Left ventricle myocardium superior (tissue), 1 donor: ENCODE measurements around the gene PKDCC. TPM values are rescaled to one million over a fixed set of nuclear protein-coding genes. Genes with fewer than 3 reads are reported as not detected.

ENCODE experiments used
- ATAC-seq: fragments of 200-7000 bp; cut with Tn5 transposase; one replicate; pipeline ENCODE4 v1.9.1; 2020; ENCODE audit warnings: mild to moderate bottlenecking, moderate library complexity
- DNase-seq: peaks from one replicate; pipeline ENCODE4 v3.0.0-alpha.2; 2020
- intact Hi-C: fragments of 100-400 bp; cut with micrococcal nuclease; formaldehyde crosslinking; loops from one replicate; pipeline ENCODE4 v1.11.0; 2022
- long read RNA-seq: library from polyadenylated mRNA; unstranded; transcript quantifications from one replicate; pipeline ENCODE4 v2.0.0, GENCODE V29; 2021
- total RNA-seq: library from RNA; stranded (reverse); fragmentation: NEBNext Ultra II Directional; extraction: Animal tissue kit (Norgen Biotek cat#: 25700); gene quantifications from one replicate; pipeline ENCODE4 v1.2.1, GENCODE V29; 2021
- donor health status: DM: no; HTN: yes; CAD: no; lungs with severe emphysema.

The PKDCC gene, protein sequence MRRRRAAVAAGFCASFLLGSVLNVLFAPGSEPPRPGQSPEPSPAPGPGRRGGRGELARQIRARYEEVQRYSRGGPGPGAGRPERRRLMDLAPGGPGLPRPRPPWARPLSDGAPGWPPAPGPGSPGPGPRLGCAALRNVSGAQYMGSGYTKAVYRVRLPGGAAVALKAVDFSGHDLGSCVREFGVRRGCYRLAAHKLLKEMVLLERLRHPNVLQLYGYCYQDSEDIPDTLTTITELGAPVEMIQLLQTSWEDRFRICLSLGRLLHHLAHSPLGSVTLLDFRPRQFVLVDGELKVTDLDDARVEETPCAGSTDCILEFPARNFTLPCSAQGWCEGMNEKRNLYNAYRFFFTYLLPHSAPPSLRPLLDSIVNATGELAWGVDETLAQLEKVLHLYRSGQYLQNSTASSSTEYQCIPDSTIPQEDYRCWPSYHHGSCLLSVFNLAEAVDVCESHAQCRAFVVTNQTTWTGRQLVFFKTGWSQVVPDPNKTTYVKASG
- total RNA-seq, result 77.1 TPM
- long read RNA-seq, transcript PKDCC-201 (7 exons, 2,502 nt), result major isoform, 62 of 114 reads
- long read RNA-seq, partial matches to known transcripts, result 25 of 114 reads
- long read RNA-seq, other reads (novel, unspliced or antisense), result 27 of 114 reads

DNA sequence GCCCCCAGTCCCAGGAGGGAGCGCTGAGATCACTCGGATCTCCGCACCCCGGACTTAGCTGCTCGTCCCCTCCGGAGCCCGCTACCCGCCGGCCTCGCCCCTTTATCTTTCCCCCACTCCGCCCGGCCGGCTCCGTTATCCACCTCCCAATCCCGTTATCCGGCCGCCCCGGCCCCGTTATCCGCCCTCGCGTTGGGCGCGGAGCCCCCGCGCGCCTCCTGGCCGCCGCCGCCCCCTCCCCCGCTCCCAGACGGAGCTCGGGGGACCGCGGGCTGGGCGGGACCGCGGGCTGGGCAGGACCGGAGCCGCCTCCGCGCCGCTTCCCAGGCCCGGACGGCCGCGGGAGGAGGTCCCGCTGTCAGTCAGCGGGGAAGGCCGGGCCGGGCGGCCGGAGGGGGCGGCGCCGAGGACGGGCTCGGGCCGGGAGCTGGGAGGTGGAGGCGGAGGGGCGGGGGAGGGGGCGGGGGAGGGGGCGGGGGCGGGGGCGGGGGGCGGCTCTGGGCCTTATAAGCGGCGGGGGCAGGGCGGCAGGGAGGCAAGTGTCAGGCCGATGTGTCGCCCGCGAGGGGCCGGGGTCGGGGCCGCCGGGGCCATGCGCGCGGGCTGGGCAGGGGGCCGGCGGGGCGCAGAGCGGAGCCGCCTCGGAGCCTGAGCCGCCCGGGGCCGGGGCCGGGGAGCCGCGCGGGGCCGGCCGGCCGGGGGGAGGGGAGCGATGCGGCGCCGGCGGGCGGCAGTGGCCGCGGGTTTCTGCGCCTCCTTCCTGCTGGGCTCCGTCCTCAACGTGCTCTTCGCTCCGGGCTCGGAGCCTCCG, at the start of gene PKDCC:
Gene PKDCC, plus strand, starts transcription at position 534 of the 811 bp plus-strand sequence. Its CDS starts 179 bp downstream, at position 713.
- ATAC-seq (peak; percentile 87), DNase-seq (peak; percentile 94)
- intact Hi-C loops, result no loop called here

DNA sequence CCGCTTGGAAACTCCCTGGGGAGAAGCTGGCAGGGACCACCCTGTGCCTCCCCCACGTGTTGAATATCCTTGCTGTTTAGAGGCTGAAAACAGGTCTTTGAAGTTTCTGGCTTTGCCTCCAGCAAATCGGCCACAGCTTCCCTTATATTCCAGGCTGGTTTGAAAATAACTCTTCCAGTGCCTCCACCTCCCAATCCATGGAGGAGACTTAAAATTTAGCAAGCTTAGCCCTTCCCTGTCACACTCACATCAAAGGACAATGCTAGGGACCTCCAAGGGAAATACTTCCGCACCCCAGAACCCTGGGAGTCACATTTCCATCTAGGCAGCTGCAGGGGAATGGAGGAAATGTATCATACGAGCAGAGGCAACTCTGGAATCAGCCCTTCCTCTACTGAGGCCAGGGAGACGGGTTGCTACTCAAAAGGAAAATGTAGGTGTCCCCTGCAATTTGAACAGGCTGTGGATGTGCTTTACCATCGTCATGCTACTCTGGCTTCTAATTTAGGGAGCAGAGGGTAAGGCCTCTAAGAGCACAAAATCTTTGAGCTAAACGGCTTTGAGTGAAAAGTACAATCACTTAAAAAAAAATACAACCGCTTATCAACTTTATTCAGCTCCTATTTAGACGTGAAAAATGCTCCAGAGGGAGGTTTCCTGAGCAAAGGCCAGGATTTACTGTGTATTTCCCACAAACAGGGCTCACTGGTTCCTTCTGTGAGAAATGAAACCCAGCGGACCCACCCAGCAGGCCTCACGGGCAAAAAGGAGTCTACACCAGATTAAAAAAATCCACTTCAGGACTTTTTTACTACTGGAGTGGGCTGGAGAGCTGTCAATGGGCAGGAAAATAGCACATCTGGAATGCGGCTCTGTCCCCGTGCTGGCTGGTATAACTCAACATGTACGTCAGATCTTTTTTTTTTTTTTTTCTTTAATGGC, 49.4 kb upstream of the PKDCC start:
- ATAC-seq (peak; percentile 81), DNase-seq (peak; percentile 35)
- intact Hi-C loops, result no loop called here

DNA sequence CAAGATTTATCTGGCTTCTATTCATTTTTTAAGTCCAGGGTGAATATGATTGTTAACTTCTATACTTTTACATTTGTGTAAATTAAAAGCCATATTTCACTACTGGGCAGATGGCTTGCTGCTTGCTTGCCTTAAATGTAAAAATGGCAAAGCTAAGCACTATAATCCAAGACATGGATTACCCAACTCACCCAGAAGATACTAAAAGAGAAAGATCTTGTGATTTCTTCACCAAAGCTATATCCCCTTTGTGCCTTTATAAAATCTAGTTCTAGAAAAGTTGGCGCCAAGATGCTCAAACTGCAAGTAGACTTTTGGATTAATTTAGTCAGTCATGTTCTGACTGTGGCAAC, 48.7 kb upstream of the PKDCC start:
- ATAC-seq (peak; percentile 51), DNase-seq (no peak)
- intact Hi-C loops, result no loop called here

DNA sequence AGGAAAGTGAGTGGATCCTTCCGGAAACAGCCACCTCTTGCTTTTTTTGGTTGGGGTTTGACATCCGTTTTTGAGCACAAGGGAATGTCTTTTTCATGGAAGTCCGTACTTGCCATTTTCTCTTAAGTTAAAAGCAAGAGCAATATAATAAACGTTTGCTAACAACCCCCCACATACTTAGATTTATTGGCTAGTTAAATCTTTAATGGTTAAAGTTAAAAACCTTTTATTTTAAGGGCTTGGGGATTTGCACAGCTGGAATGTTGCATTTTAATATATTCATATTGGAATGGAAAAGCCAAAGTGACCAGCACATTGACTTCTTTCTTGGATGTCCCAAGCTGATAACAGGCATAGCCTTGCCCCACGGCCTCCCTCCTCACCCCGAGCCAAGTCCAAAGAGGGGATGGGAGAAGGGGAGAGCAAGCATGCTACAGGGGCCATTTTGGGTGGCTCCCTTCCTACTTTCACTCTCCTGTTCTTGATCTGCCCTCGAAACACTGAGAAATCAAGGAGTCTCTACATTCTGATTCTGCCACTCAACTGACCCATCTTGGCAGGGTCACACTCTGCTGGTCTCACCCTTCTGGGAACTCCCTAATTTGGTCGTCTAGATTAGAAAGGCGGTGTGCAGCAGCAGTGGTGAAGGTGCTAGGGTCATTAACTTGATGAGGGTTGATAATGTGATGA, 48.1 kb upstream of the PKDCC start:
- DNase-seq (no peak), ATAC-seq (no peak)
- intact Hi-C loops, result no loop called here

DNA sequence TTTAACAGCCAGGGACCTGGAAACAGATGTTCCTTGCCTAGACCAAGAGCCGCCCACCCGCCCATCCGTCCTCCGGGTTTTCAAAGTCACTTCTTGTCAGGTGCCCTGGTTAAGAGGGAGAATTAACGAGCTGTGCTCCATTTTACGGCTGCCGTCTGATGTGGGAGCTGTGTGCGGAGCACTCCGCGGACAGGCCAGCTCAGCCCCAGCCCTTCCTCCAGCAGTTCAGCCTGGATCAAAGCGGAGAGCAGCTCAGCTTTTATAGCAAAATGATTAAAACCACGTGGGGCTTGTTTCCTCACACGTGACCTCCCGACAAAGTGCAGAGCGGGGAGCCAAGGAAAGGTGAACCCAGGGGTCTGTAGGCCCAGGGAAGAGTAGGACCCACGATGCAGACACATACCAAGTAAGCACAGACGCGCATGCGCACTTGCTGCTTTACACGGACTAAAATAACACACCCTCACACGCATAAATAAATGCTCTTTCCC, 46.1 kb upstream of the PKDCC start:
- ATAC-seq (no peak), DNase-seq (no peak)
- intact Hi-C loops, result no loop called here

DNA sequence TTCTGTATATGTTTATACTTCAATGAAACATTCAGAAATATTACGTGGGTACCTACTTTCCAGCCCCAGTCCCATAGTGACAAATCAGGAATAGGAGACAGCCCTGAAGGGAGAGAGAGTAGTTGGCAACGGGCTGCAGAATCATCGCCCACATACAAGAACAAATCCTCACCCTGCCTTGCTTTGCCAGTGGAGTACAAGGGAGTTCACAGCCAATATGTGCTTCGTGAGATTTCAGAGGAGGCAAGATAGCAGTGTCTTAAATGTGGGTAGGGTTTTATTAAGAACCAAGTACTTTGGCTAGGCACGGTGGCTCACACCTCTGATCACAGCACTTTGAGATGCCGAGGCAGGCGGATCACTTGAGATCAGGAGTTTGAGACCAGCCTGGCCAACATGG, 40.3 kb upstream of the PKDCC start:
- DNase-seq (no peak), ATAC-seq (no peak)
- intact Hi-C loops, result no loop called here

DNA sequence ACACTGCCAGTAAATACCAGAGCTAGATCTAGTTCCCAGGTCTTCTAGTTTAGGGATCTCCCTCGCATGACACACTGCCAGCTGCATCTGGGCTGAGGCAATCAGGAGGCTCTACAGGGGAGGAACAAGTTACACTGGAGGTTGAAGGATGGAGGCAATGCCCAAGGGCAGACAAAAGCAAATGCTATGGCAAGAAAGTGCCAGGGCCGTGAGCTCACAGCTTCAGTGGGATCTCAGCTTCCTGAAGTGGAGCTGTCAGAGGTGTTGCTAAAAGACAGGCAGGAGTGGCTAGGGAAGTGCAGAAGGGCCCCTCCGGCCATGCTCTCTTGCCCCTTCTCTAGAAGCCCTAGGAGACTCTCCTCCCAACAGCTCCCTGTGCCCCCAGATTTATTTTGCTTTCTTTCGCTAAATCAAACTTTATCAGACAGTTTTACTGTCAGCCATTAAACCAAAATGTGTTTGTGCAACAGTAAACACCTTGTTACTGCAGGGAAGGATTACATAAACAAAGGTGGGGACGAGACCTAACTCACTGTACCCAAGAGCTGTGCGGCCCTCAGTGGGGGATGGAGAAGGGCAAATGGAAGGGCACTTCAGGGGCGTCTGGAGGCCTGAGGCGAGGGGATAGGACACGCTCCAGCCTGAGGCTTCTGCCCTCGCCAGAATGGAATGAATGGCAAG, 39.4 kb upstream of the PKDCC start:
- ATAC-seq (peak; percentile 37), DNase-seq (no peak)
- intact Hi-C loops, result no loop called here

DNA sequence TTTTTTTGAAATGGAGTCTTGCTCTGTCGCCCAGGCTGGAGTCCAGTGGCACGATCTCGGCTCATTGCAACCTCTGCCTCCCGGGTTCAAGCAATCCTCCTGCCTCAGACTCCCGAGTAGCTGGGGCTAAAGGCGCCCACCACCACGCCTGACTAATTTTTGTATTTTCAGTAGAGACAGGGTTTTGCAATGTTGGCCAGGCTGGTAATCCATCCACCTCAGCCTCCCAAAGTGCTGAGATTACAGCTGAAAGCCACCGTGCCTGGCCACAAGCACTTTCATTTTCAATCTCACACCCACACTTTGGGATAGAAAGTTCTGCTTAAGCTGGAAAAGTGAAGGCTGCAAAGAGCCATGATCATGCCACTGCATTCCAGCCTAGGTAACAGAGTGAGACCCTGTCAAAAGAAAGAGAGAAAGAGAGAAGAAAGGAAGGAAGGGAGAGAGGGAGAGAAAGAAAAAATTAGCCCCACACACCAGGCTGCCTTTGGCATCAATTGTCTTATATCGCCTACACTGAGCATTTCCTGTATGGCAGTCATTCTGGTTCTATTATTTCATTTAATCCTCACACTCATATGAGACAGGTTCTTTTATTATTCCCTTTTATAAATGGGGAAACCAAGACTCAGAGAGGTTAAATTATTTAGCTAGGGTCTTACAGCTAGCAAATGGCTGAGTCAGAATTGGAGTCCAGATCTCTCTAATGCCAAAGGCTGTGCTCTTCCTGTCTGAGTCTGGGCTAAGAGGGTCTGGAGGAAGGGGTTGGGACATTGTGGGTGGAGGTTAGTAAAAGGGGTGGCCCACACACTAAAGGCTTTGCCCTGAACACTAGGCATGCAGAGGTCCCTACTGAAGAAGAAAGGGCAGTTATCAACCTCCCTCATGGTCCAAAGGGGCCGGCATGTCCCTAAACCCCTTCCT, 37.9 kb upstream of the PKDCC start:
- DNase-seq, result no peak
- no peak for ATAC-seq
- intact Hi-C loops, result no loop called here

DNA sequence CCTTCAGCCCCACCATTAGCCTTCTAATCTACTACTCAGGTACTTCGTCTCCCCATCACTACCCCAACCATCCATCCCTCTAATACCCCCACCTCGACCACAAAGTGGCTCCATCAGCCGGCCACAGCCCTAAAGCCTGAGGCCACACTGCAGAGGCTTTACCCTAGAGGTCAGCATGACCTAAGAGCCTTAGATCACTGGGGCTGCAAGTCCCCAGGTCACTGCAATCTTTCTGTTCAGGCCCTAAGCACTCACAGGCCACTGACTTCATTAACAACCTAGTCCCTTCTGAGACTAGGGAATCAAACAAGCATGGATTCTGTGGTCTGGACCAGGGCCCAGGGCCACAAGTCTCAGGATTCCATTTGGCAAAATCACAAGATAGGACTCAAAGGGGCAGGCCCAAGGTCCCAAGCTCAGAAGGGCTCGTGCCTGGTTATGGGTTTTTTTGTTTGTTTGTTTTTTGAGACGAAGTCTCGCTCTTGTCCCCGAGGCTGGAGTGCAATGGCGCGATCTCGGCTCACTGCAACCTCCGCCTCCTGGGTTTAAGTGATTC, 37.0 kb upstream of the PKDCC start:
- ATAC-seq (peak; percentile 25), DNase-seq (no peak)
- intact Hi-C loops, result no loop called here

DNA sequence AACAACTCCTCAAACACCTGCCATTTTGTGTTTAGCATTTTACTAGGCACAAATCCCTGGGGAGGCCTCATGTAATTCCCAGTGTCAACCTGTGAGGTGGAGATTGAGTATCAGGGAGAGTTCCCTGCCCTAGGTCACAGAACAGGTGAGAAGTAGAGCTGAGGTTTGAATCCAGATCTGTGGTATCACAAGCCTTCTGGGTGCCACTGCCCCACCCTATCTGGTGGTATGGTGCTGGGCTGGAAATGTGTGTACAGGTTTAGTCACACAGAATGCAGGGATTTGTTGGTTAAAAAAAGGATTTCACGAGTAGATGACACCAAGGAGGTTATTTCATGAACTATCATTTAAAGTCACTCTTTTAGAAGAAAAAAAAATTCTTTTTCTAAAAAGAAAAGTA, 35.7 kb upstream of the PKDCC start:
- ATAC-seq (no peak), DNase-seq (no peak)
- intact Hi-C loops, result no loop called here

DNA sequence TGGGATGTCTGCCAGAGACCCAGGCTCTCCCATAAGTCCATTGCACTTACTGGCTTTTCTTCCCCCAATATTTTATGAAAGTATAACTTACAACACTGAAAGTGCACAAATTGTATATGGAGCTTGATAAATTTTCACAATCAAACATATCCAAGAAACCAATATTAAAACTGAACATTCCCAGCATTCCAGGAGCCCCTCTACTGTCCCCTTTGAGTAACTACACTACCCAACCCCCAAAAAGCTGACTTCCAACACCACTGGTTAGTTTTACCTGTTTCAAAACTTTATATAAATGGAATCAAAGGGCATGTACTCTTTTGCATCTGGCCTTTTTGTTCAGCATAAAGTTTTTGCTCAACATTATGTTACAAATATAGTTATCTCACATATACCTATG, 35.2 kb upstream of the PKDCC start:
- no peak for ATAC-seq
- DNase-seq, result no peak
- intact Hi-C loops, result no loop called here

DNA sequence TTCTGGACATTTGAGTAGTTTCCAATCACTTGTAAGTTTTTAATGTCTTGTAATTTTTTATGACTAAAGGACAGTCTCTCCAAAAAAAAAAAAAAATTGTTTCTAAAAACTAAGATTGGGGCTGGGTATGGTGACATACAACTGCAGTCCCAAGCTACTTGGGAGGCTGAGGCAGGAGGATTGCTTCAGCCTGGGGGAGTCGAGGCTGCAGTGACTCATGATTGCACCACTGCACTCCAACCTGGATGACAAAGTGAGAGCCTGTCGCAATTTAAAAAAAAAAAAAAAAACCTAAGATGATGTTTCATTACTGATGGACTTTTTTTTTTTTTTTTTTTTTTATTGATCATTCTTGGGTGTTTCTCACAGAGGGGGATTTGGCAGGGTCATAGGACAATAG, 34.4 kb upstream of the PKDCC start:
- DNase-seq (no peak), ATAC-seq (no peak)
- intact Hi-C loops, result no loop called here

DNA sequence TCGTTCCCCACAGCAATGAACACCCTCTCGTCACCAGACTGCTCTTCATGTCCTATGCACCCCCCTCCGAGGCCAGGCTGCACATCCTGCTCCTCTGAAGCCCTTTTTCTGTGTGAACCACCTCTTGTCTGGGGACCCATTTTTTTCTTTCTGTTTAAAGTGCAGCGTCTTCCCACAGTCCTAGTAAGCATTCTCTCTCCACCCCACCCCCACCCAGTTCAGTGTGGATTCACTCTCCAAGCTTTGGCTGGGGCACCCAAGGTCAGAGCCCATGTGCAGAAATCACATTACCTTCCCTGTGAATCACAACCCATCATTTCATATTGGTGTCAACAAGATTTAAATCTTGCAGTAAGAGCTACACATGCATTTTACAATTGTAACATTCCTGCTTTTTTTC, 26.4 kb upstream of the PKDCC start:
- intact Hi-C loops, result no loop called here
- peak; percentile 42 for DNase-seq
- ATAC-seq, result peak; percentile 57

DNA sequence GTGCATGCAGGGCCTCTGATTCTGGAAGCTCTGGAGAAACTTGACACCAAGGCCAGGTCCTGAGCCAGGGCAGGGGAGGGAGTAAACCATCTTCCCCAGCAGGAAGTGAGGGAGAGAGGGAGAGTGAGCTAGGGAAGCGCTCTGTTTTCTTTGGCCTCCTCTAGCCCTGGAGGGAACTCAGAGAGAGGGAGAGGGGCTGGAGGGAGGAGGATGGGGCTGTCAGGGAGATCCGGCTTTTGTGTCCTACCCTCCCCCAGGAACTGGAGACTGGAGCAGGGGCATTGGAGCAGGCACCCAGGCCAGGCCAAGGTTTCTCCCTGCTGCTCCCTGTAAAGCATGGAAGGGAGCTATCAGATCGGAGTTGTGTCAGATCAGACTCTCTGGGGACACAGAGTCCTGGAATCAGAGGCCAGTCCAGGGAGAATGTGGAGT, 22.7 kb upstream of the PKDCC start:
- intact Hi-C loops, result no loop called here
- ATAC-seq, result peak; percentile 86
- DNase-seq, result peak; percentile 41

DNA sequence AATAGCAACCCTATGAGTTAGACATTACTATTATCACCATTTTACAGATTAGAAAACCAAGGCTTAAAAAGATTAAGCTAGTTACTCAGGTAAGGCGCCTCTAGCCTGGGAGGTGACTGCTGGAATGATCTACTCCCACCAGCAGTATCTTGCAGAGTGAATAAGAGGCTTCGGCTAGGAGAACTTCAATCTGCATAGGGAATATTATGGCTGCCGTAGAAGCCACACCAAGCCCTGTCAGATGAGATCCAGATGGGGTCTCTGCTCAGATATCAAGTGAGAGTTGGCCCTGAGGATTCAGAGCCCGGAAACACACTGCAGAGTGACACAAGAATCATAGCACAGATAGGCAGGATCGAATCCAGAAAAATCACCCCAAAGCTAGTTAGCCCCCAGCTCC, 21.5 kb upstream of the PKDCC start:
- DNase-seq, result no peak
- ATAC-seq, result no peak
- intact Hi-C loops, result no loop called here

DNA sequence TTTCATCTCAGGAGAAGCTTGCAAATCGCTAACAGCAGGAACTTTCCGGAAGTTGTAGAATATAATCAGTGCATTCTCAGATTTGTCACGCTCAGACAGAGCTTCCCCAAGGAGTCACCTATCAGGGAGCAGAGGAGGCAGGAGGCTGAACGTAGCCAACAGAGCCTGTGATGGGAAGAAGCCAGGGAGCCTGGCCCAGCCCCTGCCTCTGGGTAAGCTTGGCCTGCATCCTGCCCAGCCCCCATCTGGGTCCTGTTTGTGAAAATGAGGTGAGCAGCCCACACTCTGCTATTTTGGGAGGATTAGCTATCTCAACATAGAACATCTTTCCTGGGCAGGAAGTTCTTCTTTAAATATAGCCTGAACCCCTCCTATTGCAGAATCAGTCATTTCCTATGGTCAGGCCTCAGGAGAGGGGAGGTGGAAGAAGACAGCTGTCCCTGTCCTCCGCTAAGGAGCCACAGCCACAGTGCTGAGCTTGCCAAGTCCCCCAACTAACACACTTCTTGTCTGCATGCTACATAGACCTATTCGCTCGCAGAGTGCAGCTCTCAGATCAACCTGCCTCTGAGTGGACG, 19.2 kb upstream of the PKDCC start:
- intact Hi-C loops, result no loop called here
- DNase-seq (peak; percentile 50), ATAC-seq (peak; percentile 45)
